CD4-positive, alpha-beta T cell (primary cell): ENCODE results near the gene ZBTB8B. TPM values are rescaled to one million over a fixed set of nuclear protein-coding genes. Genes with fewer than 3 reads are reported as not detected.
"Not testable (repeated sequence)": the region's sequence is repeated elsewhere in the genome, so short reads cannot be mapped to it uniquely, and the experiment has no call there.

Experiments
- ATAC-seq: fragments of 200-7000 bp; cut with Tn5 transposase; one replicate; pipeline ENCODE4 v1.10.0; 2022; ENCODE audit warnings: mild to moderate bottlenecking; ENCODE audit not compliant: poor library complexity
- CTCF ChIA-PET: fragments of 350-600 bp; sonication (Branson Sonifier 250); formaldehyde crosslinking; loops from one replicate; lab custom pipeline; 2021; ENCODE audit warnings: antibody characterized with exemption, inconsistent platforms; lab: Charles Lee
- POLR2A ChIA-PET: fragments of 350-600 bp; sonication (Branson Sonifier 250); formaldehyde crosslinking; loops from one replicate; lab custom pipeline; 2021; ENCODE audit warnings: antibody characterized with exemption, inconsistent platforms; lab: Charles Lee
- DNase-seq, 14 experiments: peaks; one replicate each; pipeline ENCODE4 v3.0.0-alpha.2; 2013 to 2020; ENCODE audit warnings: mixed read lengths in 2 of 14
- H3K27ac ChIP-seq, 2 donors: one replicate each; pipeline versions ENCODE4 v1.5.1 to v1.7.0; 2013; ENCODE audit warnings: low read length in 2 of 2, low read depth in 1 of 2, mild to moderate bottlenecking in 1 of 2
- H3K27me3 ChIP-seq, 2 experiments: 1 replicate in 1 of 2; 2 replicates in 1 of 2; pipeline versions ENCODE4 v1.6.1 to v1.7.0; 2013; ENCODE audit warnings: low read length in 2 of 2, control low read depth in 1 of 2, mild to moderate bottlenecking in 1 of 2, moderate library complexity in 1 of 2; ENCODE audit not compliant: insufficient read depth in 2 of 2, control insufficient read depth in 1 of 2
- H3K36me3 ChIP-seq: one replicate; pipeline ENCODE4 v1.6.1; 2013; ENCODE audit warnings: low read length, control low read depth; ENCODE audit not compliant: insufficient read depth
- H3K4me1 ChIP-seq: one replicate; pipeline ENCODE4 v1.6.1; 2013; ENCODE audit warnings: low read length, control low read depth; ENCODE audit not compliant: insufficient read depth
- H3K4me3 ChIP-seq: one replicate; pipeline ENCODE4 v1.5.1; 2013; ENCODE audit warnings: mild to moderate bottlenecking, low read length, moderate library complexity
- H3K9me3 ChIP-seq, 2 experiments: 1 replicate in 1 of 2; 2 replicates in 1 of 2; pipeline versions ENCODE4 v1.6.1 to v1.7.0; 2013; ENCODE audit warnings: low read length in 2 of 2, mild to moderate bottlenecking in 2 of 2, control low read depth in 1 of 2, moderate library complexity in 1 of 2; ENCODE audit not compliant: control insufficient read depth in 1 of 2, insufficient read depth in 1 of 2
- H3K27ac Mint-ChIP-seq: one replicate; pipeline ENCODE4 v1.8.0; 2020; ENCODE audit warnings: mixed read lengths
- H3K27me3 Mint-ChIP-seq: one replicate; pipeline ENCODE4 v1.8.0; 2021; ENCODE audit warnings: mixed read lengths
- H3K36me3 Mint-ChIP-seq: one replicate; pipeline ENCODE4 v1.8.0; 2021; ENCODE audit warnings: low read depth, mixed read lengths
- H3K4me1 Mint-ChIP-seq: one replicate; pipeline ENCODE4 v1.8.0; 2021; ENCODE audit warnings: low read depth, mixed read lengths
- H3K4me3 Mint-ChIP-seq: one replicate; pipeline ENCODE4 v1.8.0; 2020; ENCODE audit warnings: mild to moderate bottlenecking, mixed read lengths
- H3K9me3 Mint-ChIP-seq: one replicate; pipeline ENCODE4 v1.8.0; 2020; ENCODE audit warnings: mixed read lengths
- CTCF ChIP-seq: fragments of 200-600 bp; IDR thresholded peaks from one replicate; pipeline ENCODE4 v1.8.0; 2022; ENCODE audit warnings: antibody characterized with exemption, mild to moderate bottlenecking
- intact Hi-C, 2 experiments: fragments of 100-400 bp; cut with DNase I in 1 of 2; cut with micrococcal nuclease in 1 of 2; formaldehyde crosslinking; loops; one replicate each; pipeline versions ENCODE4 v1.15.1 to v1.9.0; 2023 to 2025; cut with DNase I, micrococcal nuclease
- total RNA-seq, 174 experiments: library from RNA in 2 of 174; stranded (reverse) in 2 of 174; gene quantifications; one replicate each; pipeline ENCODE4 v1.2.3 and lab custom pipeline; 2021 to 2026

The ZBTB8B gene
- total RNA-seq, 2 experiments from 2014 or later = not detected

DNA sequence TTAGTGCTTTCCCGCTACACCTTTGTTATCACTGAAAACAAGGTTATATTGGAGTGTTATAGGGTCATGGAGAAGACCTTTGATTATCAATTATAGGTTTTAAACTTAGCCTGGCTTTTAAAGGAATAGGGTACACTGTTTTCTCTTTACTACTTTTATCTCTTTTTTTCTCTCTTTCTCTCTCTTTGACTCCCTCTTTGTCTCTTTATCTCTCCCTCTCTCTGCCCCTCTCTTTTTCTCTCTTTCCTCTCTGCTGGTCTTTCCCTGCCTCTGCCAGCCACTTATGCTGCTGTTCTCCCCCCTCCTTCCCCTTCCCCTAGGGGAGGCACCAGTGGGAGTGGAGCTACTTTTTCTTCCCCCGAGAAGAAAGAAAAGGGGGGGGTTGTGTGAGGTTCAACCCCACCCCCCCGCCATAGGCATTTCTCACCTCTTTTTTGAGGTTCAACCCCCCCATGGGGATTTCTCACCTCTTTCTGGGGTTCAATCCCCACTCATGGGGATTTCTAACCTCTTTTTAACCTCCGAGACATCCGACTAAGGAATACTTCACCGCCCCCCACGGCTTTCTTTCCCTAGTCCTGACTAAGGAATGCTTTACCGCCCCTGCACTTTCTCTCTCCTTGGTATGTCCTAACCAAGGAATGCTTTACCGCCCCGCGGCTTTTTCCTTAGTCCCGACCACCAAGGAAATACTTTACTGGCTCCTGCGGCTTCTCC, 17.2 kb upstream of the ZBTB8B start:
- no peaks in the 10 kb centered on the region for H3K36me3 ChIP-seq
- Mint-ChIP-seq H3K4me1 (no peaks in the 10 kb centered on the region), H3K36me3 (no peaks in the 10 kb centered on the region), H3K27me3 (peaks cover 47% of the 10 kb centered on the region), H3K9me3 (peaks cover 3% of the 10 kb centered on the region), H3K4me3 (no peak overlapping the region), H3K27ac (no peak overlapping the region)
- peaks cover 3 to 9% of the 10 kb centered on the region in 2 experiments for H3K27me3 ChIP-seq
- no peak overlapping the region for H3K4me3 ChIP-seq
- ATAC-seq = no peak
- intact Hi-C loops = loop anchor here in 1 of 2 experiments (2.0 kb wide), 1 partner anchor 71 kb away; no protein-coding TSS in a partner anchor
- ChIA-PET CTCF (no interaction called here), POLR2A (no interaction called here)
- no peak for TF ChIP-seq CTCF
- no peaks in the 10 kb centered on the region for H3K4me1 ChIP-seq
- DNase-seq = no peak
- peaks cover 9 to 22% of the 10 kb centered on the region in 2 experiments for H3K9me3 ChIP-seq
- no peak overlapping the region for H3K27ac ChIP-seq

DNA sequence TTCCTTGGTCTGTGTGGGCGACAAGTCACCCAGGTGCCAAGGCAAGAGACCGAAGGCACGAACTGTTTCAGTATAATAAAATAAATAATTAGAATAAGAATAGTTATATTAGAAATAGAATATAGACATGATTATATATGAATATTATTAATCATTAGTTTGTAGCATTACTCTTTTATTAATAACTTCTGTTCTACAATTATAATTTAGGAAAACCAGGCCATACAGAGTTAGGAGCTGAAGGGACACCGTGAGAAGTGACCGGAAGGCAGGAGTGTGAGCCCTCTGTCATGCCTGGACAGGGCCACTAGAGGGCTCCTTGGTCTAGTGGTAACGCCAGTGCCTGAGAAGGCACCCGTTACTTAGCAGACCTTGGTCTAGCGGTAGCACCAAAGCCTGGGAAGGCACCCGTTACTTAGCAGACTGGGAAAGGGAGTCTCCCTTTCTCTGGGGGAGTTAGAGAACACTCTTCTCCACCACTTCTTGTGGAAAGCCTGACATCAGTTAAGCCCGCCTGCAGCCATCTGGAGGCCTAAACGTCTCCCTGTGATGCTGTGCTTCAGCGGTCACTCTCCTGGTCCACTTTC, 16.6 kb upstream of the ZBTB8B start:
- intact Hi-C loops = not testable (repeated sequence)

GRCh38 chr1:32448773-32449456, 16.0 kb upstream of the ZBTB8B start:
- H3K9me3 Mint-ChIP-seq = peaks cover 3% of the 10 kb centered on the region
- Histone ChIP-seq H3K9me3 (peaks cover 9 to 22% of the 10 kb centered on the region in 2 experiments), H3K4me3 (no peak overlapping the region), H3K36me3 (no peaks in the 10 kb centered on the region), H3K27ac (no peak overlapping the region), H3K27me3 (peaks cover 3 to 9% of the 10 kb centered on the region in 2 experiments), H3K4me1 (no peaks in the 10 kb centered on the region)
- no peak for TF ChIP-seq CTCF
- POLR2A ChIA-PET = no interaction called here
- CTCF ChIA-PET = no interaction called here
- H3K27ac Mint-ChIP-seq = no peak overlapping the region
- DNase-seq (no peak), ATAC-seq (no peak)
- H3K4me1 Mint-ChIP-seq = no peaks in the 10 kb centered on the region
- no peak overlapping the region for H3K4me3 Mint-ChIP-seq
- intact Hi-C loops = no loop called here
- peaks cover 37% of the 10 kb centered on the region for H3K27me3 Mint-ChIP-seq
- H3K36me3 Mint-ChIP-seq = no peaks in the 10 kb centered on the region

More for the DNA sequence above, 16.6 kb upstream of the ZBTB8B start:
- TF ChIP-seq CTCF = peak; percentile 42
- H3K4me3 ChIP-seq, ATAC-seq, CTCF ChIA-PET, H3K27ac Mint-ChIP-seq, H3K9me3 Mint-ChIP-seq, H3K4me1 Mint-ChIP-seq, H3K27me3 ChIP-seq, H3K36me3 Mint-ChIP-seq, H3K4me1 ChIP-seq, H3K36me3 ChIP-seq, POLR2A ChIA-PET, H3K4me3 Mint-ChIP-seq, H3K27ac ChIP-seq: not testable (repeated sequence)
- peaks cover 9 to 22% of the 10 kb centered on the region in 2 experiments for H3K9me3 ChIP-seq
- peak in 10 of 14 experiments; percentile 3 to 39 (median 22) for DNase-seq
- H3K27me3 Mint-ChIP-seq = peaks cover 43% of the 10 kb centered on the region

DNA sequence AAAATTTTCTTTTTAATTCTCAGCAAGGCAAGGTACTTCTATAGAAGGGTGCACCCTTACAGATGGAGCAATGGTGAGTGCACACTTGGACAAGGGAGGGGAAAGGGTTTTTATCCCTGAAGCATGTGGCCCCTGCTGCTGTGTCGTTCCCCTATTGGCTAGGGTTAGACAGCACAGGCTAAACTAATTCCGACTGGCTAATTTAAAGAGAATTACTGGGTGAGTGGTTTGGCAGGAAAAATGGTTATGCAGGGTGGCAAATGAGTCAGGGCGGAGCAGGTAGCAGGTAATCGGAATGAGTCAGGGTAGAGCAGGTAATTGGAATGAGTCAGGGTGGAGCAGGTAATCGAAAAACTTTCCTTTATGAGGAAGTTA, 15.4 kb upstream of the ZBTB8B start:
- H3K4me3 ChIP-seq, CTCF ChIA-PET, H3K36me3 Mint-ChIP-seq, H3K27ac Mint-ChIP-seq, H3K27me3 ChIP-seq, intact Hi-C loops, H3K9me3 Mint-ChIP-seq, H3K4me1 Mint-ChIP-seq, POLR2A ChIA-PET, ATAC-seq, H3K4me1 ChIP-seq, H3K36me3 ChIP-seq, H3K27ac ChIP-seq, H3K4me3 Mint-ChIP-seq, DNase-seq: not testable (repeated sequence)
- peaks cover 36% of the 10 kb centered on the region for H3K27me3 Mint-ChIP-seq
- peaks cover 9 to 22% of the 10 kb centered on the region in 2 experiments for H3K9me3 ChIP-seq
